ENCODE results near the gene AATK.

Gene AATK

DNA sequence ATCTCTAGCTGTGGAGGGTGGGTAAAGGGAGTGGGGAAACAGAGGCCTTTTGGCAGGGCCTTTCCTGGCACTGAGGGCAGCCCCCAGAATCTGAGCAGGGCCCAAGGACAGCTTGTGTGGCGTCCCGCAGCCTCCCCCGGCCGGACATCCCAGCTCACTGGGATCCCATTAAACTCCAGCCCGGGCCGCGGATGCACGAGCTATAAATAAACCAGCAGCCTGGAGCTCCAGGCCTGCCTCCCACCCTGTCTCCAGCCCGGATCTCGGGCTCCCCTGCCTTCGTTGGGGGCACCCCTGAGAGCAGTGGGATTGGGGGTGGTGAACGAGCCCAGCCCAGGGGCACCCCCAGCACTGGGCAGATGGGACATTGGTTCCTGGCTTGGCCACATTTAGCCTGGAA, 13.8 kb upstream of the AATK start:
- no peak for DNase-seq

DNA sequence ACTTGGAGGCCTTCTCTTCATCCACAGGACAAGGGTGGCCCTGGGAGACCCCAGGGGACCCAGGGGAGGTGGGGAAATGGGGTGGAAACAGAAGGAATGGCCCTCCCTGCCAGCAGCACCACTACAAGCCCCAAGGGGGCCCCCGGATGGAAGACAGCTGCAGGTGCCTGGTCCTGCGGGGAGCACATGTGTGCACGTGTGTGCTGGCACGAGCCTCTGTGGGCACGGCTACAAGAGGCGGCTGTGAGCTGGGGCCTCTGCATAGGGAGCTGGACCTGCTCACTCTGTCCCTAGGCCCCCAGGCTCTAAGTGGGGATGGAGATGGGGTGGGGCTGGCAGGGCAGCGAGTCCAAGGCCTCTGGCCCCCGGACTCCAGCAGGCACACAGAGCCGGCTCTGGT, 13.2 kb upstream of the AATK start:
- no peak for DNase-seq

DNA sequence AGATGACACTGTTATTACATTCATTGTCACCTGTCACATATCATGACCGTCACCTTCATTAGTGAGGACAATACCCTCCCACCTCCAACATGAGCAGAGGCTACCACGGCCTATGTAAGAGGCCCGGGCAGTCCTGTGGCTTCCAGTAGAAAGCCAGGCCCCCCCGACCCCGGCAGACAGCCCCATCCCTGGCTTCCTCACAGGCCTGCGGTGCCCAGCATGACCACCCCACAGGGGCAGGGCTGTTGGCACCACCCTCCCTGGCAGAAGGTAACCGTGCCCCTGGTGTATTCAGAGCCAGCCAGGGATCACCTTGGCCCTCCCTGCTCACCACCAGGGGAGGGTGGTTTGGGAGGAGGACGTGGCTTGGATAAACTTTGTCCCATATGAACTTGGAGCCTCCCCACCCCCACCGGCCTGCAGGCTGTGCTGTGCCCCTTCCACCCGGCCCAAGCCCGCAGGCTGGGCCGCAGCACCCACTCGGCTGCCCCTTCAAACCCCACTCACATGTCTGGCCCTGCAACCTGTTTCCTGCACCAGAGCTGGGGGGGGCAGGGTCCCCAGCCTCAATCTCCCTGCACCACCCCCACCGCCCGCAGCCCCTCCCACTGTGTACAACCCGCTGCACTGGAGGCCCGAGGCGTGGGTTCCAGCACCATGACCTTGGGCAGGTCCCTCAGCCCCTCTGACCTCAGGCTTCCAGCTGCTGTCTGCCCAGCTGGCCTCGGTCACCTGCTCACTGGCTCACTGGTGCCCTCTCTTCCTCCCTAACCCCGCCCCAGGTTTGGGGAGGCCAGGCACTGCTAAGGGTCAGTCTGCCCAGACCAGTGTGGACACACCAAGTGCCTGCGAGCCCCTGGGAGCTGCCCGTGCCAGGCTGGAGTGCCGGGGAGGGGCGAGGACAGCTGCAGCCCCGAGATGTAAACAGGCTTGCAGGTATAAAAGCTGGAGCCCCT, 12.4 kb upstream of the AATK start:
- no peak for DNase-seq

DNA sequence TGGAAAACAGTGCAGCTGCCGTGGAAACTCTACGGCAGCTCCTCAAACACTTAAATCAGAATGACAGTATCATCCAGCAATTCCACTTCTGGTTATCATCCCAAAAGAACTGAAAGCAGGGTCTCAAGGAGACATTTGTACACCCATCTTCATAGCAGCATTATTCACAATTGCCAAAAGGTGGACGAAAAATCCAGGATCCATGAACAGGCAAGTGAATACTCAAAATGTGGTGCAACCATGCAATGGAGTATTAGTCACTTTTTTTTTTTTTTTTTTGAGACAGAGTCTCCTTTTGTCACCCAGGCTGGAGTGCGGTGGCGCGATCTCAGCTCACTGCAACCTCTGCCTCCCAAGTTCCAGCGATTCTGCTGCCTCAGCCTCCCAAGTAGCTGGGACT, 10.6 kb upstream of the AATK start:
- no peak for DNase-seq

DNA sequence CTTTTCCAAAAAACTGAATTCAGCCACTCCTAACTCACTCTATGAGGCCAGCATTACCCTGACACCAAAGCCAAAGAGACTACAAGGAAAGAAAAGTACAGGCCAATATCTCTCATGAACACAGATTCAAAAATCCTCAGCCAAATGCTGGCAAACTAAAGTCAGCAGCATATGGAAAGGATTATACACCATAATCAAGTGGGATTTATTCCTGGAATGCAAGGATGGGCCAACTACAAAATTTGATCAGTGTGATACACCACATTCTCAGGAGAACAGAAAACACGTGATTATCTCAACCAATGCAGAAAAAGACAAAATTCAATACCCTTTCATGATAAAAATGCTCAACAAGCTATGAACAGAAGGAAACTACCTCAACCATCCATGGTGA, 7.7 kb upstream of the AATK start:
- no peak for DNase-seq

DNA sequence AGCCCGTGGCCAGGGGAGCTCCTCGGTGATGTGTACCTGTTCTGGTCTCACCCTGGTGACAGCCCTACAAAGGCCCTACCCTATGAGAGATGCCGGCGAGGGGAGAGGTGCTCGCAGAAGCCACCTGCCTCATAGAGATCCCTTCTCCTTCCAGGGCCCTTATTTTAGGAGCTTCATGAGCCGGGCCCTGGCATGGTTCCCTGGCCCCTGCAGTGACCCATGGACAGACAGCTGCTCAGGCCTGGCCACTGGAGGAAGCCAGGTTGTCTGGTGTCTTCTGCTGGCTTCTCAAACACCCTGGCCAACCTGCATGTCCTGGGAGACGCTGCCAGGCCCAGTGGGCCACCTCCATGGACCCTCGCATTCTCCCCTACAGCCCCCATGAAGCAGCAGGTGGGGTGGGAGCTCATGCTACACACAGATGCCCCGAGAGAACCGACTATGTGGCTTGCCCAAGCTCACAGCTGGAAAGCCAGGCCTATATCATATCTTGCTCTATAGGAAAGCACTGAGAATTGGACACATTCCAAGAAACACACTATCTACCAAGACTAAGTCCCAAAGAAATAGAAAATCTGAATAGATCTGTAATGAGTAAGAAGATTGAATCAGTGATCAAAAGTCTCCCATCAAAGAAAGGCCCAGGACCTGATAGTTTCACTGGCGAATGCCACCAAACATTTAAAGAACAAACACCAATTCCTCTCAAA, 7.2 kb upstream of the AATK start:
- no peak for DNase-seq

DNA sequence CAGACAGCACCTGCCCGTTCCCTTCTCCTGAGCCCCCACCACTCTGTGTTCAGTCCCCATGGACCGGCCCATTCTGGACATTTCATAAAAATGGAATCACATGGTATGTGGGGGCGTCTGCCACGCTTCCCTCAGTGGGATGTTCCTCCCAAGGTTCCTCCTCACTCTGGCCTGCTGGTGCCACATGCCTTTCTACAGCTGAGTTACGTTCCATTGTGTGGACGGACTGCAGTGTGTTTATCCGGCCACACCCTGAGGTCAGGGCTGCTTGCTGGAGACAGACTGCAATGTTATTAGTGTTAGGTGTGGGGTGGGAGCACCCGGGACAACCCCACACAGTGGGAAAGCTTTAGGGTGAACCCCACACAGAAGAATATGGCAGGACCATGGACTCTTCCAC, 5.9 kb upstream of the AATK start:
- DNase-seq, result no peak

DNA sequence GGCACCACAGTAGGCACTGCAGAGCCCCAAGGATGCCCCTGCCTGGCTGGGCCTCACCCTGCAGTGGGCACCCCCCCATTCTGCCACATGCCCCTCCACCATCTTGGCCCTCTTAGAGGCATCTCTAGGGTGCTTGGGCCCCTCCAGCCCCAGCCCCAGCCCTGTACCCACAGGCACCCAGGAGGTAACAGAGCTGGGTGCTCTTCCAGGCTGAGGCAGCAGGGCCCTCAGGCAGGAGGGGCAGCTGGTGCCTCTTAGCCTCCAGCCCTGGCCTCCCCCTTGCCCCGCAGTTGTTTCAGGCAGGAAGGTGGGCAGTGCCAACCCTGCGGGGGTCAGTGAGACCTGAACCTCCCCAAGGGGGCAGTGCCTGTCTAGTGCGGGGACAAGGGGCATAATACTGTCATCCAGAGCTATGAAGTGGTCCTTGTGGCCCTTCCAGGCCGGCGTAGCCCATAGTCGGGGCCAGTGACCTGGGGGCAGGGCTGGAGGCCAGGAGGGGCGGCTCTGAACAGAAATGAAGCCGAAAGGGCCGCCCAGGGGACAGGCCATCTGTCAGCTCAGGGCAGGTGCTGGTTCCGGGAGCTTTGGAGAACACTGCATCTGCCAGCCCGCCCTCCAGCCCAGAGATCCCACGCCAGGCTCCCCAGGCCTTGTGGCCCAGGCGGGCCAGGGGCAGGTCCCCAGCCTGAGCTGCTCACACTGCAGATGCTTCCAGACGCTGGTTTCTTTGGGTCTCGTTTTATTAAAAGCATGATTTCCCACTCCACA, 4.9 kb upstream of the AATK start:
- DNase-seq, result no peak

DNA sequence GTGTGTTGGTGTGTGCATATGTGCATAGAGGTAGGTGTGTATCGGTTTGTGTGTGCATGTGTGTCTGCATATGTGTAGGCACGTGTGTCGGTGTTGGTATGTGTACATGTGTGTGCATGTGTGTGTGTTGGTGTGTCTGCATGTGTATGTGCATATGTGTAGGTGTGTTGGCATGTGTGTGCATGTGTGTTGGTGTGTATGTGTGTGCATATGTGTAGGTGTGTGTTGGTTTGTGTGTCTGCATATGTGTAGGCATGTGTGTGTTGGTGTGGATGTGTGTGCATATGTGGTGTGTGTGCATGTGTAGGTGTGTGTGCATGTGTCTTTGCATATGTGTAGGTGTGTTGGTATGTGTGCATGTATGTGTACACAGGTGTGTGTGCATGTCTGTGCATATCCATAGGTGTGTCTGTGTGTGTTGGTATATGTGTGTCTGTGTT, 3.9 kb upstream of the AATK start:
- no peak for DNase-seq

DNA sequence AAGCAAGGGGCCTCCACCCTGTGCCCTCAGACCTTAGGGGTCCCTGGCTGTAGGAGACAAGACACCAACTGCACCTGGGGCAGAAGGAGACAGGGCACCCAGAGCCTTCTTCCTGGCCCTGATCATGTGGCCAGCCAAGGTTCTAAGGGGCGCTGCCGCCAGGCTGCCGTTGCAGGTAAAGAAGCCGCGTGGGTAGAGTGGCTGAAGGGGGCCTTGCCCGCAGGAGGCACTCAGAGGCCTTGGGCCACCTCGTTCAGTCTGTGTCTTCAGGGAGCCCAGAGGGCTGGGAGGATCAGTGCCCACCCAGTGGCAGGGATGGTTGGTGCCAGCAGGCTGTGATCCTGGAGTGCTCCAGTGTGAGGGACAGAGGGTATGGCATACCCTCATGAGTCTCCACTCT, 1.6 kb upstream of the AATK start:
- no peak for DNase-seq

DNA sequence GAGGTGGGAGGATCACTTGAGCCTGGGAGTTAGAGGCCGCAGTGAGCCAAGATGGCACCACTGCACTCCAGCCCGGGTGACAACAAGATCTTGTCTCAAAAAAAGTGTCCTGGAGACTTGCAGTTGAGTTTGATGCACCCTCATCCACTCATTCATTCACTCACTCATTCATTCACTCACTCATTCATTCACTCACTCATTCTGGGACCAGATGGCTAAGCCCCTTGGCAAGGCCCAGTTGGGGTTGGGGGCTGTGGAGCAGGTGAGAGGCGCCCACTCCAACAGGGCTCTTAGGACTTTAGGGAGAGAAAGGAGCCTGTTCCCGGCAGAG, 1.1 kb upstream of the AATK start:
- DNase-seq, result no peak

DNA sequence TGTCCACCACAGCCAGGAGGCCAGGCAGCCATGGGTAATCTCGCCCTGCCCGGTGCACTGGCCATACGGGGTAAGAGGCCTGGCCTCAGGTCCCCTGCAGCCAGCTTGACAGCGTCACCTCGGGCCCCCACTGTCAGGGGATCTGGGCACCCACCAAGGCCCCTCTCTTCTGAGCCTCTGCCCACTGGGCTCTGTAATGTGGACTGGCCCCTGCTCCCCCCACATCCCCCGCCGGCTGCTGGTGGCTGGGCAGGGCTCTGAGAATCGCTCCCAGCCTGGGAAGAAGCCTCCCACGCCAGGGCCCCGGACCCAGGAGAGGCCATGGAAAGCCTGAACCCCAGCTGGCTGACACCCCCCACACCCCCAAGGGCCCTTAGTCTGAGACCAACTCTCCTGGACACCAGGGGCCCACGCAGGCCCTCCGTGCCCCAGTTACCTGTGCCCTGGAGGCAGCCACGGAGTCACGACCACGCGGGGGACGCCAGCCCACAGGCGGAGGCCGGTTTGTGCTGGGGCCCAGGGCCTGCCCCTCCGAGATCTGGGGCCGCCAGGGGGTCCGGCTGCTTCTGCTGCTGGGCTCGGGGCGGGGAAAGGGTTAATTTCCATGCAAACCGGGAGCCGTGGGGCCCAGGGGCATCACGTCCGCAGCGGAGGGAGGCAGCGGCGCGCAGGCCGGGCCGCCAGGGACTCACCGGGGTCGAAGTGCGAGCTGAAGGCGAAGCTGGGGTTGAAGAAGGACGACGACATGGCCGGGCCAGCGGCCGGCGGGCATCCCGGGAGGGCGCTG, 582 bp downstream of the AATK start, which contains the start of gene PVALEF:
Gene PVALEF, plus strand, starts transcription at position 262 of the 787 bp plus-strand sequence. CDS start 15,720 bp downstream, outside the sequence.
- no peak for DNase-seq

DNA sequence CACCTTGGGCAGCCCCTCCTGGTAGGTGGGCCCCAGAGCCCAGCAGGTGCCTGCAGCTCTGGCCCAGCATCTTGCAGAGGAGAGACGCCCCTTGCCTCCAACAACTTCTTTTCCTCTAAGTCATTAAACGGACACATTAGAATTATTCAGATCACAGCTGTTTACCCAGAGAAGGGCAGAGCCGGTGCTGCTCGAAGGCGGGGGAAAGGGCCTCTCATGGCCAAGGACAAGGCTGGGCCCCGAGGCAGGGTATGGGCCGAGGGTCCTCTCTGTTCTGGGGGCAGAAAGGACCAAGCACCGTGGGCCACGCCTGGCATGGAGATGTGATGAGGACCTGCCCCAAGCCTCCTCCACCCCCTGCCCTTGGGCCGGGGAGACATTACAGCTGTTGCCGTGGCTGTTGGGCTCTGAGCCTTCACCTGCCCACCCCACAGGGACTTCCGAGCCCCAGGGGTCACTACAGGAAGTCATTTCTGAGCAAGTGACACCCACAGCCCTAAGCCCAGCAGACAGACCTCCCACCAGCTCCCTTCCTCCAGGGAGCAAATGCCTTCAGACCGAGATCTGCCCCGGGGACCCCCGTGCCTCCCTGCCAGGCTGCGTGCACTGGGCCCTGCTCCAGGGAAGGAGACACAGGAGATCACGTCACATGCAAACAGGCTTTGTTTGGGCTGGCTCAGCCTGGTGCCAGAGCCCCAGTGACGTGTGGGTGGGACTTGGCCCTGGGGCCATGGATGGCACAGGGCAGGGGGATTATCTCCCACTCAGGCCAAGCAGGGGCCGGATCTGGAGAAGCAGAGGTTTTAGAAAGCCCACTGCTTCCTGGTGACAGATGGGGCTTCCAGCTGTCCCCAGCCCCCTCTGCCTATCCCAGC, 1.4 kb downstream of the AATK start:
- DNase-seq, result no peak

DNA sequence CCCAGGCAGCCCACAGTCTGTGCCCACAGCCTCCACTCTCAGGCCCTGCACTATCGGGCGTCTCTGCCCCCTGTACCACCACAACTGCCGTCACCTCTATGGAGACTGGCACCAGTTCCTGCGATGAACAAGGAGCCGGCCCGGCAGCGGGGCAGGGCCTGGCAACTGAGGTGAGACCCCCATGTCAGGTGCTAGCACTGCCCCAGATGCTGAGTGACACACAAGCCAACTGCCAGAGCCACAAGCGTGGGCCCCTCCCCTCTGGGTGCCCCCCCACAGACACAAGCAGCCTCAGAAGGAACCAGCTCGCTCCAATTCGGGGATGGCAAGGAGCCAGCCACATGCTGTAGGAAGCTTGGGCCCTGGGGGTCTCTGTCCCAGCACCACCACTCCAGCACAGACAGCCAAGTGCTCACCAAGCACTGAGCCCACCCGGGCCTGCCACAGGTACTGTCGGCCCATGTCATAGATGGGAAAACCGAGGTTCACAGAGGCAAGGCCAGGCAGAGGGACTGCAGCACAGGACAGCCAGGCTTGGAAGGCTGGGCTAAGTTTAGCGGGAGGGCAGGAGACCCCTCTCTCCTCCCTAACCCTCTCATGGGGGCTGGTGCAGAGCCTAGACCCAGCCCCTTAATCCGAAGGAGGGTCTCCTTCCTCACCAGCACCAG, 2.2 kb downstream of the AATK start:
- no peak for DNase-seq

DNA sequence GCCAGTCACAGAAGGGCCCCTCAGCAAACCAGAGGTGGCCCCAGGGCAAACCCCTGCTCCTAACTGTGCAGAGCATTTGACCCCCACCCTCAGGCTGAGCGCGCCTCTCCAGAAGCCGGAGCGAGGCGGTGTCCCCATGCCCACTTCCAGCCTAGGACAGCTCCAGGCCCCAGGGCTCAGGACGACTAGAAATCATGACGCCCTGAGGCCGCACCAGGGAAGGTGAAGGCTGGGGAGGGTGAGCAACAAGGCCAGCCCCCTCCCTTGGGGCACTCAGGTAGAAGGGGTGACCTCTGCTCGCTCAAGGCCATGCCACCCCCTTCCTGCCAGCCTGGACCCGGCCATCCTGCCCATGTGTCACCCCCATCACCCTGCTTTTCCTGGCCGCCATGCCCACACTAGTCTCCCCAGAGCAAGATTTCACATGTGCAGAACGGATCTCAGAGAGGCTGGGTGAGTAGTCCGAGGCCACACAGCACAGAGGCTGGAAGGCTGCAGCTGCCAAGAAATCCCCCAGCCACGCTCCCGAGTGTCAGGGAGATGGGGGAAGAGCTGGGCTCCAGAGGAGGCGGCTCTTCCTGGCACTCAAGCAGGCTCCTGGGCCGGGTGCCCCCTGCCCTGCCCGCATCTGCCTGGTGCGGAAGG, 2.8 kb downstream of the AATK start:
- no peak for DNase-seq

DNA sequence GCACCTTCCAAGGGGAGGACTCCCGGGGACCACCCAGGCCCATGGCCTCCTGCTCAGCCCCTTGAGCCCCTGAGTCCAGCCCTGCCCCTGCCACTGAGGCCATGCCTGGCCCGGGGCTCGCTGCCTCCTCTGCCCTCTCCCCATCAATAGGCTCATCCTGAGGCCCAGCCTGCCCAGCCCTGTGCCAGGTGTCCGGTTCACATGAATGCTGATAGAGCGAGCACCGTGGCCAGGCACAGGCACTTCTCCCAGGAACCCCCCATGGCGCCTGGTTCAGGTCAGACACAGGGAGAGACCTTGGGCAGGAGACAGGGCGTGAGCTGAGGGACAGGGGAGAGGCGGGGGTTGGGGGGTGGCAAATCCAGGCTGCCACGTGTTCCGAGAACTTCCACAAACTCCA, 3.5 kb downstream of the AATK start:
- no peak for DNase-seq

DNA sequence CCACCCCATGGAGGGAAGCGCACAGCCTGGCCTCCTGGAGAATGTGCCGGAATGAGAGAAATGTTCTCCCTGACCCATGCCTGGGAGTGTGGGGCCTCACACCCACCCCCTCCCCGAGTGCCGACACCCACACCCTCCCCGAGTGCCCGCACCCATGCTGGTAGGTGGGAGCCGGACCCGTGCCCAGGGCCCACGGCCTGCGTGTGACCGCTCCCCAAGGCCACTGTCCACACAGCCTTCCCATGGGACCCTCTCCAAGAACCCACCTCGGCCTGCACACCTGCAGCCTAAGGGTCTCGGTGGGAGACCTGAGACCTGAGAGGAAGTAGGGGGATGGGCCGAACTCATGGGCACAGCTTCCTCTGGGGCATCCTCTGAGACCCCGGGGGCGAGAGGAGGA, 4.0 kb downstream of the AATK start:
- DNase-seq, result no peak

DNA sequence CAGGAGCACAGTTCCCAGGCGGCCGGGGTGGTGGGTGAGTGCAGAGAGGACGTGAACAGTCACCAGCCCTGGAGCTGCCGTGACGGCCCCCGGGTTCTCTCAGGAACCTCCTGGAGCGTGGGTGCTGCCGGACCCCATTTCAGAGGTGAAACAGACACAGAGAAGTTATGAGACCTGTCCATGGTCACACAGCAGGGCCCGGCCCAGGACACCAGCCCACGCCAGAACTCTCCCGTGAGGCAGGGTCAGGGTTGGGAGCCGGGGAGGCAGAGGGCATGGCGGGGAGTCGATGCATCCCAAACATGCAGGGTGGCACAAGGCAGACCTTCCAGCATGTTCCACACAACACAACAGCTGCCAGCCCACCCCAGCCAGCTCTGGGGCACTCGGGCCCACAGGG, 4.5 kb downstream of the AATK start:
- no peak for DNase-seq

DNA sequence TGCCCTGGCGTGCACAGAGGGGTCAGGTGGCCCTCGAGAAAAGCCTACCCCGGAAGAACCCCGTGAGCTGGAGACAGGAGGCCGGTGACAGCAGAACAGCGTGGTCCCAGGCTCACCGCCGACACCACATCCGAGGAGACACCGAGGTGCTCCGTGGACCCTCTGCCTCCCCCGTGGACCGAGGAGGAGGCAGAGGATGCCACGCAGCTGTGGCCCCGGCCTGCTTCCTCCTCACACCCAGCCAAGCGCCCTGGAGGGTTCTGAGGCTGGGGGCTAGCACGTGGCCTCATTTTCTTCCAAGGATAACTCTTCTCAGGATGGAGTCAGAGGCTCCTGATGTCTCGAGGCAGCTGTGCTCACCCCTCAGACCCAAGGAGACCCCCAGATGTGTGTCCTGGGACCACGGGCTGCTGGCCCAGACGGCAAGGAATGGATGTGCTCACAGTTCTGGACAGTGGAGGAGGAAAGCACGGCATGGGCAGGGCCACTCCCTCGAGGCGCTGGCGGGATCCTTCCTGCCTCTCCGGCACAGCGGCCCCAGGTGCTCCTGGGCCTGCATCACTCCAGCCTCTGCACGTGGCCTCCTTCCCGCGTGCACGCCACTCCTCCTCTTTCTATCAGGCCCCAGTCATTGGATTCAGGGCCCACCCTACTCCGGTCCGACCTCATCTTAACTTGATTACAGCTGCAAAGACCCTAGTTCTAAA, 5.1 kb downstream of the AATK start:
- no peak for DNase-seq

DNA sequence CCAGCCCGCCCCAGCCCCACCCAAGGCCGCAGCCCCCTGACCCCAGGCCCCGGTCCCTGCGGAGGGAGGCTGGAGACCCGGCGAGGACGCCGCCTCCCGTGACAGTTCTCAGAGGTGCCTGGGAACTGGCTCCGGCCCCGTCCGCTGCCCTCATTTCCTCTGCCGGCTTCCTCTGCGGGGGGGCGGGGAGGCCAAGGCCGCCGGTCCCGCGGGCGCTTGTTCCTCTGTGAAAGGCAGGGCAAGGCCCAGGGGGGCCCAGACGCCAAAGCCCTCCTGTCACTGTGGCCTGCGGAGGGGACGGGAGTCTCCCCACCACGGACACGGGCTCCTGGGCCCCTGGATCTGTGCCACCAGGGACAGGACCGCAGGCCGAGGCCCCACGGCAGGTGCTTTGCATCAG, 5.7 kb downstream of the AATK start:
- no peak for DNase-seq
